ENCODE measurements around the gene PCK2. TPM values are rescaled to one million over a fixed set of nuclear protein-coding genes. Genes with fewer than 3 reads are reported as not detected.

PCK2 gene
- total and polyA plus RNA-seq, 2 of the 13 experiments (the other 11 are each of a cell fraction or from before 2014, with no cell fraction given): 129 to 272 TPM

GRCh38 chr14:24132061-24132685, 38.1 kb downstream of the PCK2 start (continued):
- TF ChIP-seq CEBPG (CRISPR knock-in tag; IDR thresholded peaks at IDR 0.05): no peak
- TF ChIP-seq MATR3 (CRISPR knock-in tag; IDR thresholded peaks at IDR 0.05): 0 out of 2 replicates have a peak, but pooled peaks have one; percentile 89
- TF ChIP-seq EEA1 (CRISPR knock-in tag; IDR thresholded peaks at IDR 0.05; ENCODE audit: borderline replicate concordance): 0 out of 2 replicates have a peak, but pooled peaks have one; percentile 26
- peak; percentile 67; the same call in 1 of the 2 replicates for TF ChIP-seq ZFP62 (CRISPR knock-in tag; IDR thresholded peaks at IDR 0.05)
- peak; percentile 46; the same call in 1 of the 2 replicates for TF ChIP-seq ZNF619 (CRISPR knock-in tag; IDR thresholded peaks at IDR 0.05)
- no peak for TF ChIP-seq ERF (CRISPR knock-in tag; IDR thresholded peaks at IDR 0.05)
- TF ChIP-seq MIER2 (CRISPR knock-in tag; IDR thresholded peaks at IDR 0.05): no peak
- TF ChIP-seq AGO2 (optimal IDR thresholded peaks at IDR 0.05; ENCODE audit: low read depth, low read length): peak; percentile 51
- 0 out of 2 replicates have a peak, but pooled peaks have one; percentile 19 for TF ChIP-seq MYC (CRISPR knock-in tag; IDR thresholded peaks at IDR 0.05; ENCODE audit: borderline replicate concordance)
- TF ChIP-seq CERS6 (CRISPR knock-in tag; IDR thresholded peaks at IDR 0.05): 0 out of 2 replicates have a peak, but pooled peaks have one; percentile 60
- no peak for TF ChIP-seq NAIF1 (CRISPR knock-in tag; IDR thresholded peaks at IDR 0.05; ENCODE audit: borderline replicate concordance)
- no peak for TF ChIP-seq ATAD3A (CRISPR knock-in tag; IDR thresholded peaks at IDR 0.05)
- no peak for TF ChIP-seq ZNF230 (CRISPR knock-in tag; IDR thresholded peaks at IDR 0.05)
- peak; percentile 71; the same call in 1 of the 2 replicates for TF ChIP-seq ZNF232 (CRISPR knock-in tag; IDR thresholded peaks at IDR 0.05; ENCODE audit: borderline replicate concordance)
- TF ChIP-seq SETDB1 (CRISPR knock-in tag; IDR thresholded peaks at IDR 0.05; ENCODE audit: borderline replicate concordance): no peak
- no peak for TF ChIP-seq HNRNPL (IDR thresholded peaks at IDR 0.05; ENCODE audit: low read depth, low read length)
- TF ChIP-seq ZNF883 (CRISPR knock-in tag; IDR thresholded peaks at IDR 0.05; ENCODE audit: not compliant biosample characterization): no peak
- no peak for TF ChIP-seq ZNF790 (CRISPR knock-in tag; IDR thresholded peaks at IDR 0.05; ENCODE audit: borderline replicate concordance)
- no peak for TF ChIP-seq TCF7L2 (IDR thresholded peaks at IDR 0.05; ENCODE audit: low read depth, low read length)
- TF ChIP-seq PPARG (CRISPR knock-in tag; conservative IDR thresholded peaks at IDR 0.05): no peak
- TF ChIP-seq ISX (CRISPR knock-in tag; conservative IDR thresholded peaks at IDR 0.05): no peak
- no peak for TF ChIP-seq ZNF879 (CRISPR knock-in tag; IDR thresholded peaks at IDR 0.05)
- no peak for TF ChIP-seq BATF2 (CRISPR knock-in tag; IDR thresholded peaks at IDR 0.05)
- TF ChIP-seq HOXA3 (CRISPR knock-in tag; IDR thresholded peaks at IDR 0.05): peak; percentile 55; the same call in 1 of the 2 replicates
- peak; percentile 36; the same call in 1 of the 2 replicates for TF ChIP-seq ZNF598 (CRISPR knock-in tag; IDR thresholded peaks at IDR 0.05; ENCODE audit: borderline replicate concordance)
- TF ChIP-seq MTA1 (CRISPR knock-in tag; IDR thresholded peaks at IDR 0.05; ENCODE audit: borderline replicate concordance): peak; percentile 42; the same call in 1 of the 2 replicates
- TF ChIP-seq ZBTB26 (CRISPR knock-in tag; IDR thresholded peaks at IDR 0.05; ENCODE audit: borderline replicate concordance): 0 out of 2 replicates have a peak, but pooled peaks have one; percentile 16
- TF ChIP-seq SP4 (CRISPR knock-in tag; IDR thresholded peaks at IDR 0.05): no peak
- 0 out of 2 replicates have a peak, but pooled peaks have one; percentile 48 for TF ChIP-seq ZNF567 (CRISPR knock-in tag; IDR thresholded peaks at IDR 0.05; ENCODE audit: borderline replicate concordance)
- TF ChIP-seq ZNF382 (CRISPR knock-in tag; IDR thresholded peaks at IDR 0.05; ENCODE audit: borderline replicate concordance): no peak
